HG03196 (cell line): Measurements from ENCODE around the gene TMEM120A.

ENCODE experiments used
- ATAC-seq: cut with Tn5 transposase; IDR thresholded peaks from one replicate; pipeline ENCODE4 v1.9.1; 2021; ENCODE audit not compliant: unreplicated experiment

Gene TMEM120A

DNA sequence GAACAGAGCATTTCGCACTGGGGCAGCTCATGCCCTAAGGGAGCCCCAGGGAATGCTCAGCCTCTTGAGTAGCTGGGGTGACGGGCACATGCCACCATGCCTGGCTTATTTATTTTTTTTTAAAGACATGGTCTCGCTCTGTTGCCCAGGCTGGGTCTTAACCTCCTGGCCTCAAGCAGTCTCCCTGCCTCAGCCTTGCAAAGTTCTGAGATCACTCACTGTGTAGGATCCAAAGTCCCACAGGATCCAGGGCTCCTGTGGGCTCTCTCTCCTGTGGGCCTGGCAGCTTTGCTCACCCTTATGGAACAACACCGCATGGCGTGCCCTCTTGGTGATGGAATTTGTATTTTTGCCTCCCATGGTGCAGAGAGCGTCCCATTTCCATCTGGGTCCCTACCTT lies 34.0 kb downstream of the TMEM120A start:
- no peak for ATAC-seq

DNA sequence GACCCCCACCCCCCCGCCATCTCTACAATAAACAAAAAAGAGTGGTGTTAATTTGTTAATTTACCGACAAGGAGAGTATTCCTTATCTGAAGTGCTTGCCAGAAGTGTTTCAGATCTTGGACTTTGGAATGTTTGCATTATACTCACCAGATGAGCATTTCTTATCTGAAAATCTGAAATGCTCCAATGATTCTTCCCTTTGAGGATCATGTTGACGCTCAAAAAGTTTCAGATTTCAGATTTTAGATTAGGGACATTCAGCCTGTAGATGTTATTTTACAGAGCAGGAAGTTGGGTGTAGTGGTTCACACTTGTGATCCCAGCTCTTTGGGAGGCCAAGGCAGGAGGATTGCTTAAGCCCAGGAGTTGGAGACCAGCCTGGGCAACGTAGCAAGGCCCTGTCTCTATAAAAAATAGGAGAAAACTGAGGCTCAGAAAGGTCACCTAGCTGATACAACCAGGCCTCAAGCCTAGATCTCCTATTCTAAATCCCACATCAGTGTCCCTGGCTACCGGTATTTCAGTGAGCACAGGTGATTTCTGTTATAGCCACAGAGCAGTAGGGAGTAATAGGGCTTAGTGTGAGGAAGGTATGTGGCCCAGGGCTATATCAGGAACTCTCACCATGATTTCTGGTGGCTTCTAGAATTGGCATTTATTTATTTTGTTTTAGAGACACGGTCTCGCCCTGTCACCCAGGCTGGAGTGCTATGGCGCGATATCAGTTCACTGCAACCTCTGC lies 35.4 kb downstream of the TMEM120A start:
- no peak for ATAC-seq

DNA sequence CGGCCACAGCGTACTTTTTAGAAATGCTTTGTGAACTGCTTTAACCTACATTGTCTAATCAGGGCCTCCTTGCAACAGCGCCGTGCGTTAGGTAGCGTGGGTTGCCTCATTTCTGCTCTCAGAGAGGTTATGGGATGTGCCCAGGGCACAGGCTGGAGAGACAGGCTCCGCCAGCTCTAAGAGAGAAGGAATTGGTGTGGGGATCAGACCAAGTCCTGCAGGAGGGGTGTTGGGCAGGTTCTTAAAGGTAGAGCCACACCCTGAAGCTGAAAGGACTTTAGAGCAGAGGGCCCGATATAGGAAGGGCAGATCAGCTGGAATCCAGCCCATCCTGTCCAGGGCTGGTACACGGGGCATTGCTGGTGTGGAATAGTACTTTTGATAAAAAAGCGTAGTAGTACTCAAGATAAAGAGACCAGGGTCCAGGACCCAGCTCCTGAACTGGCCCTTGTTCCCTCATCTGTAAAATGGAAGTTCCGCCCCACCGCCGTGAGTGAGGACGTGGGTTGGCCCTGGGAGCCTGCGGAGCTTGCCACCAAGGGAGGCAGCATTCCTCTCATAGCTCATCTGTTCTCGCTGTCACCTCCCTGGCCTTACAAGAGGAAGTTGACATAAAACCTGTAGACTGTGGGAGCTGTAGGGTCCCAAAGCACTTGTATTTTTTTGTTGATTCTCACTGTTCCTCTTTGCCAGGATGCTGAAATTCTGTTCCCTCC lies 37.2 kb downstream of the TMEM120A start:
- no peak for ATAC-seq

DNA sequence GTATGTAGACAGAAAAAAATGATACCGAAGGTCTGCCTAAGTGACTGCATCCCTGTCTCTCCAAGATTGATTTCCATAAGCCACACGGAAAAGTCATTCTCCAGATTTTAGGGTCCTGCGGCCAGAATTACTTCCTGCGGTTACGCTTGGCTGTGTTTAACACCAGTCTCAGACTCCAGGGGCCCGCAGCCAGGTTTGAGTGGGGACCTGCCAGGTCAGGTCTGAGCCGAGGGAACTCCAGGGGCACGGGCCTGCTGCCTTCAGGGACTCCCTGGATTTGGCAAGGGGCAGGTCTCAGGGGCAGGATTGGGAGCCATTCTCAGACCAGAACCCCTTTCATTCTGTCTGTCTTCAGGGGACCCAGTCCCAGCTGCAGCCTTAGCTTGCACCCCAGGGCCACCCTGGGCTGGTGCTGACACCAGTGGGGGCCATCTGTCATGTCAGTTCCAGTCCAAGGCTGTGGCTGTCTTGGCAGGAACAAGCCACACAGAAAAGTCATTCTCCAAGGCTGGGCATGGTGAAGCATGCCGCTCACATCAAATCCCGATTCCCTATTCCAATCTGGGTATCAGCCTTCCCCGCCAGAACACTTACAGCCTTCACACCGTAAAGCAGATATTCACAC lies 39.0 kb downstream of the TMEM120A start:
- no peak for ATAC-seq

DNA sequence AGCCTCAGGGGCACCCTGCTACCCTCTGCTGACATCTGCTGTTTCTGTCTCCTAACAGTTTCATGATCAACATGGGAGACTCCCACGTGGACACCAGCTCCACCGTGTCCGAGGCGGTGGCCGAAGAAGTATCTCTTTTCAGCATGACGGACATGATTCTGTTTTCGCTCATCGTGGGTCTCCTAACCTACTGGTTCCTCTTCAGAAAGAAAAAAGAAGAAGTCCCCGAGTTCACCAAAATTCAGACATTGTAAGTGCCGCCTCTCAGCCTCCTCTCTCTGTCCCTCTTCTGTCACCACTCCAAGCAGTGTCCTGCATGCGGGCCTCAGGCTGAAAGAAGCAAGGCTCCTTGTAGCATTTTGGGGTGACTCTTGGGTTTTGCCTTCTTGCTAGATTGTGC lies 40.5 kb downstream of the TMEM120A start:
- no peak for ATAC-seq

DNA sequence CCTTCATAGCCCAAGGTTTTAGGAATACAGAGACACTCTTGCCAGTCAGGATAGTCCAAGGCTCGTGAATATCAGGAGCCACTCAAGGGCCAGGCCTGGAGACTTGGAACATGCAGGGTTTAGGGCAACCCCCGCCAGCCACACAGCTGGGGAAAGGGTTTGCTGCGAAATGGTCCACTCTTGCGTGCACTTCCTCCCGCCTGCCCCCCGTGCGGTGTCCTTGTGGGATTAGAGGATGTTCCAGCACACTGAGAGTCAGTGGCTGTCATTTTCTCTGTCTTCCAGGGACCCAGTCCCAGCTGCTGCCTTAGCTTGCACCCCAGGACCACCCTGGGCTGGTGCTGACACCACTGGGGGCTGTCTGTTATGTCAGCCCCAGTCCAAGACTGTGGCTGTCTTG lies 41.0 kb downstream of the TMEM120A start:
- no peak for ATAC-seq

DNA sequence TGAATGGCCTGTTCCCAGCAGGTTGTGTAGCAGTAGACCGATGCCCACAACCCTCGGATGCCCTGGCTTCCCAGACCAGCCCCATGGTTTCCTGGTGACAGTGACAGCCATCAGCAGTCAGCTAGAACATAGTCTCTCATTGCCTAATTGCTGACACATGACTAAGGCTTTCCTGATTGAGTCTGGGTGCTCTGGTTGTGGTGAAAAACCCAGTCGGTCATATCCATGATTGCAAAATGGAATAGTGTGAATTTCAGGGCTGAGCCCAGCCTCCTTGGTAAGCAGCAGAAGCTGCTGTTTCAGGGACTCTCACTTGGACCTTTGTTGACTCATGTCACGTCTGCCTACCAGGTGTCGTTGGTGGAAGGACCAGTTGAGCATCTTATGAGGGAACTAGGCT lies 42.9 kb downstream of the TMEM120A start:
- ATAC-seq: no peak

DNA sequence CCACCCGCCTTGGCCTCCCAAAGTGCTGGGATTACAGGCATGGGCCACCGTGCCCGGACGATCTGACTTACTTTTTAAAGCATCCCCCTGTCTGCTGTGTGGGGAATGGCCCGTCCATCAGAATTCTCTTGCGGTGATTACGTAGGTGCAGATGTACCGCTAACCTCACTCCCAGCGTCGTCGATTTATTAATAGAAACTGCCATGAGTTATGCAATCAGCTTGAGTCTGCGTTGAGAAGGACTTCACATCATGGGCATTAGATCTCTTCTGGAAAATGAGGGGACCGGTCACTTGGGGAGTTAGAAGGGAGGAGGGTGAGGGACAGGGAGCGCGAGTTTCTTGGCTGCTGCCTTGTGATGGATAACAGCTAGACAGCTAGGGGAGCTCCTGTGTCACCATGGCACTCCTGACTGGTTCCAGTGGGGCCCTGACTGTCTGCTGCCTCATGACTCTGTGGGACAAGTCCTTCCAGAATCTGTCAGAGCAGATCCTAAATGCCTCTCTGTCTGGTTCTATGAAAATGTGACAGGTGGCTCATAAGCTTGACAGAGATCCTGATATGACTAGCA lies 44.2 kb downstream of the TMEM120A start:
- no peak for ATAC-seq

DNA sequence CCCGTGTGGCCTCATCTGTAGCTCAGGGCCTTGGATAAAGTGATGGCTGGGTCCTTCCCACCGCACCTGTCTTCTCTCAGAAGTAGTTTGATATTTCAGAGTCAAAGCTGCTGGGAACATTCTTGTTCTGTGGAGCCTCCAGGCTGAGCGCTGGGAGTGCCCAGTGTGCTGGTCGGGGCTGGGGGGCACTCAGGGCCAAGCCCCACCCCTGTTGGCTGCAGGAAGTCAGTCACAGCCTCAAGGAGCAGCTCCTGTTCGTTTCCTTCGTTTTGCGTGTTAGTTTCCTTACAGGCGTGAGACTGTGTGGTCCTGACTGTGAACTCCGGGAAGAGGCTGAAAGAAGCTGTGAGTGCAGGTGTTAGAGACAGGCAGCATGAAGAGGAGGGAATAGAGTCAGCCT lies 46.2 kb downstream of the TMEM120A start:
- no peak for ATAC-seq

DNA sequence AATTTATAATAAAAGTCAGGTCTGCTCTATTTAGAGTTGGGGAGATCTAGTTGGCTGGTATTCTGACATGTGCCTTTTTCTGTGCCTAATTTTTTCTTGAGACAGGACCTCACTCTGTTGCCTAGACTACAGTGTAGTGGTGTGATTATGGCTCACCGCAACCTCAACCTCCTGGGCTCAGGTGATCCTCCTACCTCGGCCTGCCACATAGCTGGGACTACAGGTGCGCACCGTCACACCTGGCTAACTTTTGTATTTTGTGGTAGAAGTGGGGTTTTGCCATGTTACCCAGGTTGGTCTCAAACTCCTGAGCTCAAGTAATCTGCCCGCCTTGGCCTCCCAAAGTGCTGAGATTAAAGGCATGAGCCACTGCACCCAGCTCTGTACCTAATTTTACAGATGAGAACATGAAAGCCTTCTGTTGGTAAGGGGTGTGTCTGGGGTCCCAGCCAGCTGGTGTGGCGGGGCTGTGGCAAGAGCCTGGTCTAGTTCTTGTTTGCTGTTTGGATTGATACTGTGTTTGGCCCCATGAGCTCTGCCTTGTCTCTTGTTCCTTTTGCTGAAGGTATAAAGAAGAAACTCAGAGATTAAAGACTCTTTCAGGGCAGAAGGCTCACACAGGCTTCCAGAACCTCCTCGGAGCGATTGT lies 48.1 kb downstream of the TMEM120A start:
- no peak for ATAC-seq

DNA sequence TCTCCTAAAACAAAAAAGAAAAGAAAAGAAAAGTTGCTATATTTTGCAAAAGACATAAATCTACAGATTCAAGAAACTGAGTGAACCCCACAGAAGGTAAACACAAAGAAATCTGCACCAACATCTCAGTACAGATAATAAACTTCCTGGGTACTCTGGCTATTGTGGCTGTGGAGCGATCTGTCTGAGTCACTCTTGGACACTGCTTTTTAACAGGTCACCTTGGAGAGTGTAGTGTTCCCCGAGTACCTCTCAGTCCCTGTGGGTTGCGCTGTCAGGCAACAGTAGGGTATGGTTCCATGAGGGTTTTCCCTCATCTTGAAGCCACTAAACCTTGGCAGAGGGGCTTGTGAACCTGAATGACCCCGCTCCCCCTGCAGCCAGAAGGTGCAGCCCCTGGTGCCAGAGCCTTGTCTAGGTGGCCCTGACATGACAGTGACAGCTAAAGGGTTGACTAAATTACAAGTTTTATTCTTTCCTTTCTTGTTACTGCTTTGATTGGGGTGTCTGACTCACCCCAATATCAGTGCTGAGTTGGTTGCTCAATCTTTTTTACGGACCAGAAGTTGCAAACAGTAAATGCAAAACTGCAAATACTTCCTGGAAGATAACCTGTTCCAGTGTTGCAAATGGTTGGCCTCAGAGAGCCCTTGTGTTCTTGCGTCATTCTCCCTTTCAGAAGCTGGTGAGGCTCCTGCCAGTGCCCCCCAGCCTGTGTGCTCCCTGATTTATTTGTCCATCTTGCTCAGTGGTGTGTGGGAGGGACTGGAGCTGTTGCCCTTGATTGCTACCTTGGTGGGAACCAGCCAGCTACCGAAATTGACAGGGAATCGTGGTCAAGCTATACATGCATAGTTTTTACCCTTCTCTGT lies 48.9 kb downstream of the TMEM120A start:
- no peak for ATAC-seq

DNA sequence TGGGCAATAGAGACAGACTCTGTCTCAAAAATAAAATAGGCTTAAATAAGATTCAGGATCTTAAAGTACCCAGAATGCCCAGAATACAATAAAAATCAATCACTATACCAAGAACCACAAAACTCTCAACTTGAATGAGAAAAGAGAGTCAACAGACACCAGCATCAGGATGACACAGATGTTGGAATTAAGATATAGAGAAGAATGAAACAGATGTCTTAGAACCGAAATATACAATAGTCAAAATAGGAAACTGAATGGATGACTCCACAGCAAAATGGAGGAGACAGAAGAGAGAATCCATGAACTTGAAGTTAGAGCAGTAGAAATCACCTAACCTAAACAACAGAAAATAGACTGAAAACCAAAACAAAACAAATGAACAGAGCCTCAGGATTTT lies 49.9 kb downstream of the TMEM120A start:
- ATAC-seq: no peak

DNA sequence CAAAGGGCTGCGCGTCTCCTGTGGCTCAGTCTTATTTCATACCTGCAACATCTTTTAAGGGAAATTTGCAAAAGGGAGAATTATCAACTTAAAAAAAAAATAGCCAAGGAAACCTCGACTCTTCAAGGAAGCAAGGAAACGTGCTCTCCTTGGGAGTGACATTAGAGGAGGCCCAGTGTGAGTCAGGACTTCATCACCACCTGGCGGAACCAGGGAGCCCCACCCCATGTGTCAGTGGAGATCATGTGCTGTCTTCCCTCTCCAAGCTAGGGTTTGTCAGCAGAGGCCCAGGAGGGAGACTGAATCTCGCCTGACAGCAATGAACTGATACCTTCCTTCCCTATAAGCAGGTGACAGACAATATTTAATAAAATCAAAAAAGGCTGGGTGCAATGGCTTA lies 50.5 kb downstream of the TMEM120A start:
- no peak for ATAC-seq

DNA sequence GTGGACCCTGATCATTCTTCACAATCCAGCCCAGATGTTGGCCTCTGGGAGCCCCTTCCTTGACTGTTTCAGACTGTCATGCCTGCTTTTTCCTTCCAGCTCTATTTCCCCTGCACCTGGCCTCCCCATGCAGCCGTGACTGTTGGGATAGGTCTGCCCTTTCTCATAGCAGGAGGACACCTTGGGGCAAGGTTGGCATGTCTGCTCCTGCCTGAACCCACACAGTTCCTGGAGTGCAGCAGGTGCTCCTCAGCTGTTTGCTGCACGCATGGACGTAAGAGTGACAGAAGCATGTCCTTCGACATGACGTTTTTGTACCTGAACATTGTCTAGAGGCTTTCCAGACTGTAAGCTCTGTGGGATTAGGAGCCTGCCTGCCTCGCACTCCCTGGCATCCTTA lies 55.5 kb downstream of the TMEM120A start:
- no peak for ATAC-seq

DNA sequence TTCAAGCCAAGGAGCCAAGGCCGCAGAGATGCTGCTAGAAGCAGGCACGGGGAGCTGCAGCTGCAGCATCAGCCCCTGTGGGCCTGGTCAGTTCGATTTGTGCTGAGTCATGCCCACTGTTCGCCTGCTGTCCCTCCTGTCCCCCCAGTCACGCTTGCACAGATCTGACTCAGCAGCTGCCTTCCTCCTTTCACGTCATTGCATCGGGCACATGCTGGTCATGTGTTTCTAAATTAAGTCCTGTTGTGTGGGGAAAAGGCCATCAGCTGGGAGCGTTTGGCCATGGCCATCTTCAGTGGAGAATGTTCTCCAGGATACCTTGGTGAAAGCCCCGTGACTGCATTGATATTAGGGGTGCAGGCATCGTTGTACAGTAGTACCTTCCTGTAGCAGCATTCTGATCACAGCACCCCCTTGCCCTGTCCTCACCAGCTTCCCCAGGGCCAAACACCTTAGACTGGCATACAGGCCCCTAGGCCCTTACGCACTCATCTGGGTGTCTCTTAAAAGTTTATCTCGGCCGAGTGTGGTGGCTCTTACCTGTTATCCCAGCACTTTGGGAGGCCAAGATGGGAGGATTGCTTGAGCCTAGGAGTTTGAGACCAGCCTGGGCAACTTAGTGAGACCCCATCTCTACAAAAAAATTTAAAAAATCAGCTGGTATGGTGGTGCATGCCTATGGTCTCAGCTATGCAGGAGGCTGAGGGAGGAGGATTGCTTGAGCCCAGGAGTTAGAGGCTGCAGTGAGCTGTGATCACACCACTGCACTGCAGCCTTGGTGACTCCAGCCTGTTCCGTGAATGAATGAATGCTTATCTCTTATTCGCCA lies 56.2 kb downstream of the TMEM120A start:
- ATAC-seq: no peak
